Mucosa of rectum (tissue), 2 donors: ENCODE measurements around the gene HAL.

ENCODE experiments used
- H3K27ac ChIP-seq, 2 donors: one replicate each; pipeline ENCODE4 v1.7.0; 2013; ENCODE audit warnings: inconsistent platforms in 2 of 2, low read depth in 2 of 2, low read length in 2 of 2
- H3K27me3 ChIP-seq, 2 donors: one replicate each; pipeline ENCODE4 v1.7.0; 2013; ENCODE audit warnings: low read length in 2 of 2; ENCODE audit not compliant: control insufficient read depth in 2 of 2, insufficient read depth in 2 of 2
- H3K36me3 ChIP-seq, 2 donors: one replicate each; pipeline ENCODE4 v1.7.0; 2013; ENCODE audit warnings: low read length in 2 of 2; ENCODE audit not compliant: control insufficient read depth in 2 of 2, insufficient read depth in 2 of 2
- H3K4me1 ChIP-seq, 2 donors: one replicate each; pipeline ENCODE4 v1.7.0; 2013; ENCODE audit warnings: low read length in 2 of 2, mild to moderate bottlenecking in 1 of 2; ENCODE audit not compliant: control insufficient read depth in 2 of 2, insufficient read depth in 2 of 2
- H3K4me3 ChIP-seq, 2 donors: one replicate each; pipeline ENCODE4 v1.7.0; 2013; ENCODE audit warnings: low read length in 2 of 2
- H3K9ac ChIP-seq, 2 donors: one replicate each; pipeline ENCODE4 v1.7.0; 2013; ENCODE audit warnings: low read length in 2 of 2, low read depth in 1 of 2, mild to moderate bottlenecking in 1 of 2
- H3K9me3 ChIP-seq, 2 donors: one replicate each; pipeline ENCODE4 v1.7.0; 2013; ENCODE audit warnings: low read length in 2 of 2; ENCODE audit not compliant: control insufficient read depth in 2 of 2
- donor health status: healthy.
- donor health status: Normal muscosa, but diverticular disease.

Gene HAL

GRCh38 chr12:96035283-96036236 lies 39.4 kb upstream of the HAL start, which contains the start of gene LTA4H:
LTA4H (minus strand) TSS chr12:96035587; CDS start chr12:96035519, 68 bp downstream.
- Histone ChIP-seq H3K36me3 (no peaks in the 10 kb centered on the region), H3K4me1 (peaks cover 11 to 12% of the 10 kb centered on the region in 2 donors), H3K9me3 (no peaks in the 10 kb centered on the region), H3K27me3 (no peaks in the 10 kb centered on the region), H3K9ac (peak within 1 kb of the TSS; percentile 75 to 87), H3K27ac (peak within 1 kb of the TSS; percentile 68 to 87), H3K4me3 (peak within 1 kb of the TSS; percentile 92 to 97)

GRCh38 chr12:96034621-96035282 lies 38.6 kb upstream of the HAL start:
- peaks cover 11 to 12% of the 10 kb centered on the region in 2 donors for H3K4me1 ChIP-seq
- H3K9me3 ChIP-seq: no peaks in the 10 kb centered on the region
- H3K36me3 ChIP-seq: no peaks in the 10 kb centered on the region
- H3K9ac ChIP-seq: peak overlapping the region; percentile 75 to 87
- peak overlapping the region; percentile 68 to 87 for H3K27ac ChIP-seq
- H3K4me3 ChIP-seq: peak overlapping the region; percentile 92 to 97
- no peaks in the 10 kb centered on the region for H3K27me3 ChIP-seq

GRCh38 chr12:96033549-96034389 lies 37.6 kb upstream of the HAL start:
- peaks cover 11 to 12% of the 10 kb centered on the region in 2 donors for H3K4me1 ChIP-seq
- no peak overlapping the region for H3K27ac ChIP-seq
- peak overlapping the region in 1 of 2 donors; percentile 22 for H3K9ac ChIP-seq
- no peaks in the 10 kb centered on the region for H3K36me3 ChIP-seq
- H3K27me3 ChIP-seq: no peaks in the 10 kb centered on the region
- H3K4me3 ChIP-seq: peak overlapping the region; percentile 36 to 97
- H3K9me3 ChIP-seq: no peaks in the 10 kb centered on the region

GRCh38 chr12:96029826-96030225 lies 33.7 kb upstream of the HAL start:
- no peak overlapping the region for H3K27ac ChIP-seq
- no peak overlapping the region for H3K9ac ChIP-seq
- H3K36me3 ChIP-seq: peaks cover 5 to 16% of the 10 kb centered on the region in 2 donors
- H3K9me3 ChIP-seq: no peaks in the 10 kb centered on the region
- H3K4me1 ChIP-seq: peaks cover 11 to 12% of the 10 kb centered on the region in 2 donors
- H3K4me3 ChIP-seq: no peak overlapping the region
- H3K27me3 ChIP-seq: no peaks in the 10 kb centered on the region

- H3K36me3 ChIP-seq: peaks cover 7 to 17% of the 10 kb centered on the region in 2 donors
- H3K27ac ChIP-seq: no peak overlapping the region
- H3K27me3 ChIP-seq: no peaks in the 10 kb centered on the region
- no peak overlapping the region for H3K9ac ChIP-seq
- no peak overlapping the region for H3K4me3 ChIP-seq
- no peaks in the 10 kb centered on the region for H3K4me1 ChIP-seq
- no peaks in the 10 kb centered on the region for H3K9me3 ChIP-seq
Measured at GRCh38 chr12:96028538-96028937, 32.4 kb upstream of the HAL start.

GRCh38 chr12:96026331-96026730 lies 30.2 kb upstream of the HAL start:
- Histone ChIP-seq H3K4me1 (no peaks in the 10 kb centered on the region), H3K9ac (no peak overlapping the region), H3K4me3 (no peak overlapping the region), H3K9me3 (no peaks in the 10 kb centered on the region), H3K27ac (no peak overlapping the region), H3K36me3 (peaks cover 18 to 34% of the 10 kb centered on the region in 2 donors), H3K27me3 (no peaks in the 10 kb centered on the region)

GRCh38 chr12:96025518-96025917 lies 29.4 kb upstream of the HAL start:
- Histone ChIP-seq H3K4me1 (no peaks in the 10 kb centered on the region), H3K9me3 (no peaks in the 10 kb centered on the region), H3K27me3 (no peaks in the 10 kb centered on the region), H3K4me3 (no peak overlapping the region), H3K36me3 (peaks cover 20 to 34% of the 10 kb centered on the region in 2 donors), H3K9ac (no peak overlapping the region), H3K27ac (no peak overlapping the region)

GRCh38 chr12:96020314-96021003 lies 24.3 kb upstream of the HAL start:
- H3K27me3 ChIP-seq: no peaks in the 10 kb centered on the region
- H3K27ac ChIP-seq: no peak overlapping the region
- H3K36me3 ChIP-seq: peaks cover 19 to 29% of the 10 kb centered on the region in 2 donors
- no peak overlapping the region for H3K9ac ChIP-seq
- H3K9me3 ChIP-seq: no peaks in the 10 kb centered on the region
- H3K4me3 ChIP-seq: no peak overlapping the region
- H3K4me1 ChIP-seq: no peaks in the 10 kb centered on the region

GRCh38 chr12:96015672-96016071 lies 19.5 kb upstream of the HAL start:
- H3K9me3 ChIP-seq: no peaks in the 10 kb centered on the region
- peaks cover 38 to 41% of the 10 kb centered on the region in 2 donors for H3K36me3 ChIP-seq
- no peak overlapping the region for H3K9ac ChIP-seq
- no peaks in the 10 kb centered on the region for H3K27me3 ChIP-seq
- H3K4me3 ChIP-seq: no peak overlapping the region
- H3K4me1 ChIP-seq: no peaks in the 10 kb centered on the region
- no peak overlapping the region for H3K27ac ChIP-seq
